Cardiac fibroblast (primary cell): ENCODE data around the gene WEE1.

Experiments used
- DNase-seq, 2 donors: peaks; one replicate each; pipeline versions ENCODE4 v3.0.0 to v3.0.0-alpha.2; 2010; ENCODE audit warnings: low read depth in 2 of 2
- H3K4me3 ChIP-seq, 2 donors: replicated peaks in 1 of 2; 1 replicate in 1 of 2; 2 replicates in 1 of 2; pipeline ENCODE4 v1.5.1; 2011; ENCODE audit warnings: low read depth in 2 of 2, low read length in 2 of 2, mild to moderate bottlenecking in 2 of 2, moderate library complexity in 1 of 2
- CTCF ChIP-seq: IDR thresholded peaks from one replicate; pipeline ENCODE4 v1.5.1; 2011; ENCODE audit warnings: low read depth, mild to moderate bottlenecking, low read length, inconsistent platforms

Gene WEE1

GRCh38 chr11:9577556-9577955, 4.1 kb downstream of the WEE1 start:
- peak overlapping the region; percentile 20 to 87 for H3K4me3 ChIP-seq
- TF ChIP-seq CTCF: no peak
- peak; percentile 62 to 68 for DNase-seq

- DNase-seq: no peak
- H3K4me3 ChIP-seq: no peak overlapping the region
- no peak for TF ChIP-seq CTCF
Measured at GRCh38 chr11:9580894-9581293, 7.4 kb downstream of the WEE1 start.

DNA sequence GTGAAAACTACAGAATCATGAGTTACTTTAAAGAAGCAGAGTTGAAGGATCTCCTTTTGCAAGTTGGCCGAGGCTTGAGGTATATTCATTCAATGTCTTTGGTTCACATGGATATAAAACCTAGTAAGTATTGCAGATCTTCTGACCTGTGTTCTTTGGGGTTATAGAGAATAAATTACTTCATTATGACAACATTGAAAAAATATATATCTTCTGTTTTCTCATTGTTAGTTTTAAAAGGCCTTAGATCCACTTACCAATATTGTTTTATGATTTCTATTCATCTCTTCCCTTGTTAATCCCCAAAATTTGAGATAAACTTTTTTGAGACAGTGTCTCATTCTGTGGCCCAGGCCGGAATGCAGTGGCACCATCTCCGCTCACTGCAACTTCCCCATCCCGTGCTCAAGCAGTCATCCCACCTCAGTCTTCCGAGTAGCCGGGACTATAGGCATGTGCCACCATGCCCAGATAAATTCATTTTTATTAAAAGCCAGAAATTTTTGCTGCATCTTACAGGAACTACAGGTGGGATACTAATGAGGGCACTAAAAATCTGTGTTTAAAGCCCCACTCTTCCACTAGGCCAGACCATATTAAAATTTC, 8.2 kb downstream of the WEE1 start:
- H3K4me3 ChIP-seq: no peak overlapping the region
- DNase-seq: no peak

GRCh38 chr11:9590717-9591116, 17.2 kb downstream of the WEE1 start:
- DNase-seq: no peak
- no peak for TF ChIP-seq CTCF
- no peak overlapping the region for H3K4me3 ChIP-seq

More for the DNA sequence above, 8.2 kb downstream of the WEE1 start:
- no peak for TF ChIP-seq CTCF

DNA sequence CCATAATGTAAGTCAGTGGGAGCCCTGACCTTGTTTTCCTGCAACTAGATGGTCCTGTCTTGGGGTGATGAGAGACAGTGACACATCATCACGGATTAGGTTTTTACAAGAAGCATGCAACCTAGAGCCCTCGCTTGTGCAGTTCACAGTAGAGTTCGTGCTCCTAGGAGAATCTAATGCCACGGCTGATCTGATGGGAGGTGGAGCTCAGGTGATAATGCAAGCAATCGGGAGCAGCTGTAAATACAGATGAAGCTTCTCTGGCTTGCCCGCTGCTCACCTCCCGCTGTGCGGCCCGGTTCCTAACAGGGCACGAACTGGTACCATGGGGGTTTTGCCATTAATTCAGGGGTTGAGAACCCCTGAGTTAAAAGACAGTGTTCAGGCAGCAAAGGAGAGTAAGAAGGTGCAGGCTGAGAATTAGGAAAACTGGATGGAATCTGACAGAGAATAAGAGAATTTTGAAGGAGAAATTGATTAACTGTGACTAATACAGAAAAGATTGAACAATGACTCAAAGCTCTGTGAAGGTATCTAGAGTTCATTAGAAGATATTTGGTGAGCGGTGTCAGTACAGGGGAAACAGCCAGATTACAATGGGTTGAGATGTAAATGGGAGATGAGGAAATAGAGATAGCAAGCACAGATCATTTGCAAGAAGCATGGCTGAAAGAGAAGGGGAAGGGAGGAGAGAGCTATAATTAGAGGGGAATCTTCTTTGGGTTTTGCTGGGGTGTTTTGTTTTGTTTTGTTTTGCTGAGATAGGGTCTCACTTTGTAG, 21.0 kb downstream of the WEE1 start:
- H3K4me3 ChIP-seq: no peak overlapping the region
- TF ChIP-seq CTCF: no peak
- DNase-seq: no peak

DNA sequence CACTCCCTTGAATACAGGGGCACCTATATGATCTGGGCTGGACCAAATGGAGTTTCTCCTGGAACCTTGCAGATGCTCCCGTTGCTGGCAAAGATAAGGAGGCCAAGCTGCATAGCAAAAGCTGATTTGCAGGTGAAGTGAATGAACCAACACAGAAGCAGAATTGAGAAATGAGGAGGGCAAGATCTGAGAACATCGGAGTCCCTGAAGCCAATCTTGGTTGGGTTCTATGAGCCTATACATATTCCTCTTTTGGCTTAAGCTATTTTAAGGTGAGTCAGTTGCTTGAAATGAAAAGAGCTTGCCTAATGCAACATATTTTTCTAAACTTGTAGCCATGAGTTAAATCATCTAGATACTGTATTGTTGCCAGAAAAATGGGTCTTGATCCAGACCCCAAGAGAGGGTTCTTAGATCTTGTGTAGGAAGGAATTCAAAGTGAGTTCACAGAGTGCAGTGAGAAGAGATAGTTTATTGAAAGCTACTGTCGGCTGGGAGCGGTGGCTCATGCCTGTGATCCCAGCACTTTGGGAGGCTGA, 23.5 kb downstream of the WEE1 start:
- TF ChIP-seq CTCF: no peak
- DNase-seq: peak in 1 of 2 donors; percentile 44
- no peak overlapping the region for H3K4me3 ChIP-seq
